GM21367 (cell line): ENCODE measurements around the gene PML.
"Not testable (repeated sequence)": the region's sequence is repeated elsewhere in the genome, so short reads cannot be mapped to it uniquely, and the experiment has no call there.

ENCODE experiments used
- ATAC-seq: cut with Tn5 transposase; IDR thresholded peaks from one replicate; pipeline ENCODE4 v1.9.1; 2021; ENCODE audit not compliant: unreplicated experiment

The PML gene

GRCh38 chr15:73957276-73957675, 37.2 kb upstream of the PML start:
- no peak for ATAC-seq

- ATAC-seq = no peak
Measured at GRCh38 chr15:73957785-73958184, 36.7 kb upstream of the PML start.

GRCh38 chr15:73959012-73959581, 35.4 kb upstream of the PML start:
- no peak for ATAC-seq

- no peak for ATAC-seq
Measured at GRCh38 chr15:73959801-73960200, 34.7 kb upstream of the PML start.

GRCh38 chr15:73960472-73961070, 33.9 kb upstream of the PML start:
- not testable (repeated sequence) for ATAC-seq

- ATAC-seq = no peak
Measured at GRCh38 chr15:73962433-73962832, 32.1 kb upstream of the PML start.

GRCh38 chr15:73964736-73965093, 29.8 kb upstream of the PML start:
- no peak for ATAC-seq

- no peak for ATAC-seq
Measured at GRCh38 chr15:73965094-73965757, 29.3 kb upstream of the PML start.

- ATAC-seq = no peak
Measured at GRCh38 chr15:73965758-73966113, 28.8 kb upstream of the PML start.

GRCh38 chr15:73968461-73968860, 26.1 kb upstream of the PML start:
- no peak for ATAC-seq

- no peak for ATAC-seq
Measured at GRCh38 chr15:73969151-73969759, 25.3 kb upstream of the PML start.

- no peak for ATAC-seq
Measured at GRCh38 chr15:73972984-73973682, 21.4 kb upstream of the PML start.

GRCh38 chr15:73973683-73974200, 20.8 kb upstream of the PML start:
- ATAC-seq = not testable (repeated sequence)

GRCh38 chr15:73975440-73976125, 18.9 kb upstream of the PML start:
- ATAC-seq = not testable (repeated sequence)

- ATAC-seq = no peak
Measured at GRCh38 chr15:73978896-73979295, 15.6 kb upstream of the PML start.

GRCh38 chr15:73979636-73980035, 14.9 kb upstream of the PML start:
- ATAC-seq = no peak

GRCh38 chr15:73981761-73982221, 12.7 kb upstream of the PML start:
- ATAC-seq = no peak

- ATAC-seq = no peak
Measured at GRCh38 chr15:73982222-73982962, 12.1 kb upstream of the PML start.

- ATAC-seq = no peak
Measured at GRCh38 chr15:73983211-73983727, 11.2 kb upstream of the PML start.

GRCh38 chr15:73983773-73984172, 10.7 kb upstream of the PML start:
- no peak for ATAC-seq
